ENCODE data around the gene BUB1. TPM values are rescaled to one million over a fixed set of nuclear protein-coding genes. Genes with fewer than 3 reads are reported as not detected.

Gene BUB1
- total and polyA plus RNA-seq, 9 of the 15 experiments (the other 6 are each of a cell fraction or from before 2014, with no cell fraction given): 73.4 to 247 (median 118) TPM

DNA sequence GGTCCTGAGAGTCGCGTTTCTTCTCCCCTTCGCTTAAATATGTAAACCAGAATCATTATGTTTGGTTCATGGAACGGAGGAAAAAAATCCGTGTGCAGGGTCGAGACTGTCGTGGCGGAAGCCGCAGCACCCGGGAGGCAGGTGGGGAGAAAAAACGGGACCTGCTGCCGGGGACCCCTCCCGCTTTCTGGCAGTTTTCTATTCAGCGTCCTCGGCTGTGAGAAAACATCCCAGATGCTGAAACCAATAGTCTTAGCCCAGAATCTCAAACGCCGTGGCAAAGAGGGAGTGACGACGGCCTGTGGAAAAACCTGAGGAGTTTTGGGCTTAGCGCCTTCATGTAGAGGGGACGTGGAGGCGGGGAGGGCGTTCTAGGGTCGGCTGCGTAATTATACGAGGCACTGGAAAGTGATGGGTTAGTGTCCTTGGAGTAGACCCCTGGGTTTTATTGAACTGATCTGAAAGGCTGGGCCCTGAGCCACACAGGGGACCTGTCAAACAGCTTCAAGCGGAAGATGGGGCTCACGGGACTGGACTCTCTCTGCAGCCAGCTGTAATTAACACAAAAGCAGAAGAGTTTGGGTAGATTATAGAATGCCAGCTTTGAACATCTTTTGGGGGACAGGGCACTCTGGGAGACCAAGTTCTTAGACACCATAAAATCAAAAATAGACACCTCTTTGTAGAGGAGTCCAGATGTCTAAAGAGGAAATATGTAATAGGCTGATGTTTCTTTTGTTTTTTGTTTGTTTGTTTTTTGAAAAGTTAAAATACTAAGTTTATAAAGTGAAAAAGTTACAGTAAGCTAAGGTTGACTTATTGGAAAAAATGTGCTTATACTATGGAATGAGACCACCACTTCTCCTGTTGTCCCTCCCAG is 834 bp upstream of the BUB1 start (continued):
- TF ChIP-seq FOXJ2 (tag; IDR thresholded peaks at IDR 0.05): no peak
- no peak for TF ChIP-seq KLF6 (CRISPR knock-in tag; IDR thresholded peaks at IDR 0.05; ENCODE audit: borderline replicate concordance)
- TF ChIP-seq, protein P1, sequence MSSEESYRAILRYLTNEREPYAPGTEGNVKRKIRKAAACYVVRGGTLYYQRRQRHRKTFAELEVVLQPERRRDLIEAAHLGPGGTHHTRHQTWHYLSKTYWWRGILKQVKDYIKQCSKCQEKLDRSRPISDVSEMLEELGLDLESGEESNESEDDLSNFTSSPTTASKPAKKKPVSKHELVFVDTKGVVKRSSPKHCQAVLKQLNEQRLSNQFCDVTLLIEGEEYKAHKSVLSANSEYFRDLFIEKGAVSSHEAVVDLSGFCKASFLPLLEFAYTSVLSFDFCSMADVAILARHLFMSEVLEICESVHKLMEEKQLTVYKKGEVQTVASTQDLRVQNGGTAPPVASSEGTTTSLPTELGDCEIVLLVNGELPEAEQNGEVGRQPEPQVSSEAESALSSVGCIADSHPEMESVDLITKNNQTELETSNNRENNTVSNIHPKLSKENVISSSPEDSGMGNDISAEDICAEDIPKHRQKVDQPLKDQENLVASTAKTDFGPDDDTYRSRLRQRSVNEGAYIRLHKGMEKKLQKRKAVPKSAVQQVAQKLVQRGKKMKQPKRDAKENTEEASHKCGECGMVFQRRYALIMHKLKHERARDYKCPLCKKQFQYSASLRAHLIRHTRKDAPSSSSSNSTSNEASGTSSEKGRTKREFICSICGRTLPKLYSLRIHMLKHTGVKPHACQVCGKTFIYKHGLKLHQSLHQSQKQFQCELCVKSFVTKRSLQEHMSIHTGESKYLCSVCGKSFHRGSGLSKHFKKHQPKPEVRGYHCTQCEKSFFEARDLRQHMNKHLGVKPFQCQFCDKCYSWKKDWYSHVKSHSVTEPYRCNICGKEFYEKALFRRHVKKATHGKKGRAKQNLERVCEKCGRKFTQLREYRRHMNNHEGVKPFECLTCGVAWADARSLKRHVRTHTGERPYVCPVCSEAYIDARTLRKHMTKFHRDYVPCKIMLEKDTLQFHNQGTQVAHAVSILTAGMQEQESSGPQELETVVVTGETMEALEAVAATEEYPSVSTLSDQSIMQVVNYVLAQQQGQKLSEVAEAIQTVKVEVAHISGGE (CRISPR knock-in tag; IDR thresholded peaks at IDR 0.05): peak in 1 of 3 experiments; percentile 46; a peak in 1 of 6 replicates
- peak; percentile 8 for TF ChIP-seq TBP (optimal IDR thresholded peaks at IDR 0.05; ENCODE audit: low read depth, low read length)
- no peak for TF ChIP-seq ZZZ3 (IDR thresholded peaks at IDR 0.05)
- TF ChIP-seq, protein P2, sequence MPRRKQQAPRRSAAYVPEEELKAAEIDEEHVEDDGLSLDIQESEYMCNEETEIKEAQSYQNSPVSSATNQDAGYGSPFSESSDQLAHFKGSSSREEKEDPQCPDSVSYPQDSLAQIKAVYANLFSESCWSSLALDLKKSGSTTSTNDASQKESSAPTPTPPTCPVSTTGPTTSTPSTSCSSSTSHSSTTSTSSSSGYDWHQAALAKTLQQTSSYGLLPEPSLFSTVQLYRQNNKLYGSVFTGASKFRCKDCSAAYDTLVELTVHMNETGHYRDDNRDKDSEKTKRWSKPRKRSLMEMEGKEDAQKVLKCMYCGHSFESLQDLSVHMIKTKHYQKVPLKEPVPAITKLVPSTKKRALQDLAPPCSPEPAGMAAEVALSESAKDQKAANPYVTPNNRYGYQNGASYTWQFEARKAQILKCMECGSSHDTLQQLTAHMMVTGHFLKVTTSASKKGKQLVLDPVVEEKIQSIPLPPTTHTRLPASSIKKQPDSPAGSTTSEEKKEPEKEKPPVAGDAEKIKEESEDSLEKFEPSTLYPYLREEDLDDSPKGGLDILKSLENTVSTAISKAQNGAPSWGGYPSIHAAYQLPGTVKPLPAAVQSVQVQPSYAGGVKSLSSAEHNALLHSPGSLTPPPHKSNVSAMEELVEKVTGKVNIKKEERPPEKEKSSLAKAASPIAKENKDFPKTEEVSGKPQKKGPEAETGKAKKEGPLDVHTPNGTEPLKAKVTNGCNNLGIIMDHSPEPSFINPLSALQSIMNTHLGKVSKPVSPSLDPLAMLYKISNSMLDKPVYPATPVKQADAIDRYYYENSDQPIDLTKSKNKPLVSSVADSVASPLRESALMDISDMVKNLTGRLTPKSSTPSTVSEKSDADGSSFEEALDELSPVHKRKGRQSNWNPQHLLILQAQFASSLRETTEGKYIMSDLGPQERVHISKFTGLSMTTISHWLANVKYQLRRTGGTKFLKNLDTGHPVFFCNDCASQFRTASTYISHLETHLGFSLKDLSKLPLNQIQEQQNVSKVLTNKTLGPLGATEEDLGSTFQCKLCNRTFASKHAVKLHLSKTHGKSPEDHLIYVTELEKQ (CRISPR knock-in tag; IDR thresholded peaks at IDR 0.05): no peak
- TF ChIP-seq ZNF785 (CRISPR knock-in tag; IDR thresholded peaks at IDR 0.05): no peak
- no peak for TF ChIP-seq JUND (IDR thresholded peaks at IDR 0.05; ENCODE audit: borderline replicate concordance, low read depth, low read length)
- 0 out of 3 replicates have a peak, but pooled peaks have one; percentile 33 for TF ChIP-seq JUND (tag; IDR thresholded peaks at IDR 0.05; ENCODE audit: borderline replicate concordance, low read depth, low read length)
- TF ChIP-seq, protein P3, sequence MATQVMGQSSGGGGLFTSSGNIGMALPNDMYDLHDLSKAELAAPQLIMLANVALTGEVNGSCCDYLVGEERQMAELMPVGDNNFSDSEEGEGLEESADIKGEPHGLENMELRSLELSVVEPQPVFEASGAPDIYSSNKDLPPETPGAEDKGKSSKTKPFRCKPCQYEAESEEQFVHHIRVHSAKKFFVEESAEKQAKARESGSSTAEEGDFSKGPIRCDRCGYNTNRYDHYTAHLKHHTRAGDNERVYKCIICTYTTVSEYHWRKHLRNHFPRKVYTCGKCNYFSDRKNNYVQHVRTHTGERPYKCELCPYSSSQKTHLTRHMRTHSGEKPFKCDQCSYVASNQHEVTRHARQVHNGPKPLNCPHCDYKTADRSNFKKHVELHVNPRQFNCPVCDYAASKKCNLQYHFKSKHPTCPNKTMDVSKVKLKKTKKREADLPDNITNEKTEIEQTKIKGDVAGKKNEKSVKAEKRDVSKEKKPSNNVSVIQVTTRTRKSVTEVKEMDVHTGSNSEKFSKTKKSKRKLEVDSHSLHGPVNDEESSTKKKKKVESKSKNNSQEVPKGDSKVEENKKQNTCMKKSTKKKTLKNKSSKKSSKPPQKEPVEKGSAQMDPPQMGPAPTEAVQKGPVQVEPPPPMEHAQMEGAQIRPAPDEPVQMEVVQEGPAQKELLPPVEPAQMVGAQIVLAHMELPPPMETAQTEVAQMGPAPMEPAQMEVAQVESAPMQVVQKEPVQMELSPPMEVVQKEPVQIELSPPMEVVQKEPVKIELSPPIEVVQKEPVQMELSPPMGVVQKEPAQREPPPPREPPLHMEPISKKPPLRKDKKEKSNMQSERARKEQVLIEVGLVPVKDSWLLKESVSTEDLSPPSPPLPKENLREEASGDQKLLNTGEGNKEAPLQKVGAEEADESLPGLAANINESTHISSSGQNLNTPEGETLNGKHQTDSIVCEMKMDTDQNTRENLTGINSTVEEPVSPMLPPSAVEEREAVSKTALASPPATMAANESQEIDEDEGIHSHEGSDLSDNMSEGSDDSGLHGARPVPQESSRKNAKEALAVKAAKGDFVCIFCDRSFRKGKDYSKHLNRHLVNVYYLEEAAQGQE (IDR thresholded peaks at IDR 0.05; ENCODE audit: borderline replicate concordance): no peak
- TF ChIP-seq, protein P3 (CRISPR knock-in tag; IDR thresholded peaks at IDR 0.05; ENCODE audit: low read depth): no peak

All from K562 (cell line).